ENCODE data around the gene SERPINB2. TPM values are rescaled to one million over a fixed set of nuclear protein-coding genes. Genes with fewer than 3 reads are reported as not detected.

Gene SERPINB2
- total and polyA plus RNA-seq, 2 donors (not counting 1 experiment from before 2014, with no cell fraction given): 0.25 to 1.4 TPM

GRCh38 chr18:63930773-63931354, 43.4 kb downstream of the SERPINB2 start:
- Histone ChIP-seq H3K27me3 (replicated peaks in 1 of 4; ENCODE audit: control extremely low read depth in 1 of 4, control insufficient read depth in 3 of 4, insufficient read depth in 4 of 4, low read length in 3 of 4) (no peaks in the 10 kb centered on the region), H3K4me1 (ENCODE audit: control insufficient read depth in 2 of 2, insufficient read depth in 2 of 2, low read length in 2 of 2) (peaks cover 0 to under 1% of the 10 kb centered on the region in 2 donors), H4K20me1 (ENCODE audit: control insufficient read depth, insufficient read depth, low read length, poor library complexity, severe bottlenecking) (no peaks in the 10 kb centered on the region), H3K4me3 (ENCODE audit: control extremely low read depth in 1 of 5, extremely low read depth in 1 of 5, insufficient read depth in 1 of 5, low read depth in 2 of 5, low read length in 4 of 5) (no peak overlapping the region), H3K4me2 (replicated peaks; ENCODE audit: low read depth, low read length, poor library complexity, severe bottlenecking) (no peak overlapping the region), H3K79me2 (ENCODE audit: control insufficient read depth, insufficient read depth, low read length) (no peaks in the 10 kb centered on the region), H3K9ac (ENCODE audit: low read length) (no peak overlapping the region), H3K27ac (ENCODE audit: low read length in 2 of 2) (no peak overlapping the region), H3K9me3 (ENCODE audit: control extremely low read depth in 1 of 3, control insufficient read depth in 2 of 3, insufficient read depth in 1 of 3, low read length in 2 of 3) (no peaks in the 10 kb centered on the region), H3K36me3 (replicated peaks in 1 of 2; ENCODE audit: control extremely low read depth in 1 of 2, control insufficient read depth in 1 of 2, extremely low read depth in 1 of 2, insufficient read depth in 2 of 2, low read length in 1 of 2) (no peaks in the 10 kb centered on the region), H2AFZ (ENCODE audit: insufficient read depth, low read depth, low read length, poor library complexity, severe bottlenecking) (no peak overlapping the region)
- intact Hi-C loops (cut with micrococcal nuclease): no loop called here
- DNase-seq: no peak
- Mint-ChIP-seq H3K4me3 (no peak overlapping the region), H3K4me1 (peaks cover 2% of the 10 kb centered on the region), H3K27me3 (peaks cover 13% of the 10 kb centered on the region), H3K9me3 (ENCODE audit: insufficient read depth) (no peaks in the 10 kb centered on the region), H3K27ac (no peak overlapping the region)
- ChIA-PET CTCF (interaction anchor here (1.1 to 1.2 kb wide), 2 partner anchors 33 to 64 kb away, joined by 3 read pairs; no protein-coding TSS in a partner anchor), POLR2A (no interaction called here)
- TF ChIP-seq CTCF (IDR thresholded peaks at IDR 0.05) (no peak), EZH2 (IDR thresholded peaks at IDR 0.05; ENCODE audit: borderline replicate concordance, insufficient read depth, low read depth, low read length, poor library complexity, severe bottlenecking) (no peak)
- 100% methylated on average over 2 of the region's 3 CpGs for WGBS (ENCODE audit: insufficient coverage)
- no peak for ATAC-seq (ENCODE audit: low read depth)
